ENCODE results near the gene OPA1.

DNA sequence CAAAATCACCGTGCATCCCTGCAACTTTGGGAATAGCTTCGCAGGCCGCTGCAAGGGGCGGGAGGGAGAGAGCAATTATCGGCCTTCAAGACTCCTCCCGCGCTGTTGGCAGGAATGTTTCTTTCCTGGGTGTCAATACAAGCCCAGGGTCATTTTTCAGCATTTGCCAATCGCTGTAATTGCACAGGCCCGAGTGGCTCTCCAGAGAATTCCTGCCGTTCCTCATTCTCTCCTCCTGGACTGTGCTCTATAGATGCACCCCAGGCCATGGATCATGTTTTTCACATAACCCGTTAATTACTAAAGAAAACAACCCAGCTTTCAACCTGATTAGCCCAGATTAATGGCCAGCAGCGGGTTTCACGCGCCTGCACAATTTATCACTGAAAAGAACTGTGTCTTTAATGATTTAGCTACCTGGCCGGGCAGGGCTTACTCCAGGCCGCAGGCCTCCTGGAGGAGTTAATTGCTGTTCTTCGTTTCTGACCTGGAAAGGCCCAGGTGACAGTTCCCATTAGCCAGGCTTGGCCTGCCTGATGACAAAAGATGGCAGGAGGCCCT, 144.3 kb downstream of the OPA1 start:
- TF ChIP-seq, protein P1, sequence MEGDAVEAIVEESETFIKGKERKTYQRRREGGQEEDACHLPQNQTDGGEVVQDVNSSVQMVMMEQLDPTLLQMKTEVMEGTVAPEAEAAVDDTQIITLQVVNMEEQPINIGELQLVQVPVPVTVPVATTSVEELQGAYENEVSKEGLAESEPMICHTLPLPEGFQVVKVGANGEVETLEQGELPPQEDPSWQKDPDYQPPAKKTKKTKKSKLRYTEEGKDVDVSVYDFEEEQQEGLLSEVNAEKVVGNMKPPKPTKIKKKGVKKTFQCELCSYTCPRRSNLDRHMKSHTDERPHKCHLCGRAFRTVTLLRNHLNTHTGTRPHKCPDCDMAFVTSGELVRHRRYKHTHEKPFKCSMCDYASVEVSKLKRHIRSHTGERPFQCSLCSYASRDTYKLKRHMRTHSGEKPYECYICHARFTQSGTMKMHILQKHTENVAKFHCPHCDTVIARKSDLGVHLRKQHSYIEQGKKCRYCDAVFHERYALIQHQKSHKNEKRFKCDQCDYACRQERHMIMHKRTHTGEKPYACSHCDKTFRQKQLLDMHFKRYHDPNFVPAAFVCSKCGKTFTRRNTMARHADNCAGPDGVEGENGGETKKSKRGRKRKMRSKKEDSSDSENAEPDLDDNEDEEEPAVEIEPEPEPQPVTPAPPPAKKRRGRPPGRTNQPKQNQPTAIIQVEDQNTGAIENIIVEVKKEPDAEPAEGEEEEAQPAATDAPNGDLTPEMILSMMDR (IDR thresholded peaks at IDR 0.05; ENCODE audit: low read depth, low read length, missing input control), result no peak
- TF ChIP-seq, protein P2, sequence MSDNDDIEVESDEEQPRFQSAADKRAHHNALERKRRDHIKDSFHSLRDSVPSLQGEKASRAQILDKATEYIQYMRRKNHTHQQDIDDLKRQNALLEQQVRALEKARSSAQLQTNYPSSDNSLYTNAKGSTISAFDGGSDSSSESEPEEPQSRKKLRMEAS (IDR thresholded peaks at IDR 0.05), result no peak
- TF ChIP-seq, protein P3, sequence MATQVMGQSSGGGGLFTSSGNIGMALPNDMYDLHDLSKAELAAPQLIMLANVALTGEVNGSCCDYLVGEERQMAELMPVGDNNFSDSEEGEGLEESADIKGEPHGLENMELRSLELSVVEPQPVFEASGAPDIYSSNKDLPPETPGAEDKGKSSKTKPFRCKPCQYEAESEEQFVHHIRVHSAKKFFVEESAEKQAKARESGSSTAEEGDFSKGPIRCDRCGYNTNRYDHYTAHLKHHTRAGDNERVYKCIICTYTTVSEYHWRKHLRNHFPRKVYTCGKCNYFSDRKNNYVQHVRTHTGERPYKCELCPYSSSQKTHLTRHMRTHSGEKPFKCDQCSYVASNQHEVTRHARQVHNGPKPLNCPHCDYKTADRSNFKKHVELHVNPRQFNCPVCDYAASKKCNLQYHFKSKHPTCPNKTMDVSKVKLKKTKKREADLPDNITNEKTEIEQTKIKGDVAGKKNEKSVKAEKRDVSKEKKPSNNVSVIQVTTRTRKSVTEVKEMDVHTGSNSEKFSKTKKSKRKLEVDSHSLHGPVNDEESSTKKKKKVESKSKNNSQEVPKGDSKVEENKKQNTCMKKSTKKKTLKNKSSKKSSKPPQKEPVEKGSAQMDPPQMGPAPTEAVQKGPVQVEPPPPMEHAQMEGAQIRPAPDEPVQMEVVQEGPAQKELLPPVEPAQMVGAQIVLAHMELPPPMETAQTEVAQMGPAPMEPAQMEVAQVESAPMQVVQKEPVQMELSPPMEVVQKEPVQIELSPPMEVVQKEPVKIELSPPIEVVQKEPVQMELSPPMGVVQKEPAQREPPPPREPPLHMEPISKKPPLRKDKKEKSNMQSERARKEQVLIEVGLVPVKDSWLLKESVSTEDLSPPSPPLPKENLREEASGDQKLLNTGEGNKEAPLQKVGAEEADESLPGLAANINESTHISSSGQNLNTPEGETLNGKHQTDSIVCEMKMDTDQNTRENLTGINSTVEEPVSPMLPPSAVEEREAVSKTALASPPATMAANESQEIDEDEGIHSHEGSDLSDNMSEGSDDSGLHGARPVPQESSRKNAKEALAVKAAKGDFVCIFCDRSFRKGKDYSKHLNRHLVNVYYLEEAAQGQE (IDR thresholded peaks at IDR 0.05), result no peak
- TF ChIP-seq, protein P4, sequence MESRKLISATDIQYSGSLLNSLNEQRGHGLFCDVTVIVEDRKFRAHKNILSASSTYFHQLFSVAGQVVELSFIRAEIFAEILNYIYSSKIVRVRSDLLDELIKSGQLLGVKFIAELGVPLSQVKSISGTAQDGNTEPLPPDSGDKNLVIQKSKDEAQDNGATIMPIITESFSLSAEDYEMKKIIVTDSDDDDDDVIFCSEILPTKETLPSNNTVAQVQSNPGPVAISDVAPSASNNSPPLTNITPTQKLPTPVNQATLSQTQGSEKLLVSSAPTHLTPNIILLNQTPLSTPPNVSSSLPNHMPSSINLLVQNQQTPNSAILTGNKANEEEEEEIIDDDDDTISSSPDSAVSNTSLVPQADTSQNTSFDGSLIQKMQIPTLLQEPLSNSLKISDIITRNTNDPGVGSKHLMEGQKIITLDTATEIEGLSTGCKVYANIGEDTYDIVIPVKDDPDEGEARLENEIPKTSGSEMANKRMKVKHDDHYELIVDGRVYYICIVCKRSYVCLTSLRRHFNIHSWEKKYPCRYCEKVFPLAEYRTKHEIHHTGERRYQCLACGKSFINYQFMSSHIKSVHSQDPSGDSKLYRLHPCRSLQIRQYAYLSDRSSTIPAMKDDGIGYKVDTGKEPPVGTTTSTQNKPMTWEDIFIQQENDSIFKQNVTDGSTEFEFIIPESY (IDR thresholded peaks at IDR 0.05), result no peak
- no peak for TF ChIP-seq TAF1 (conservative IDR thresholded peaks at IDR 0.05)
- no peak for TF ChIP-seq SP1 (IDR thresholded peaks at IDR 0.05)
- TF ChIP-seq FOXA1 (IDR thresholded peaks at IDR 0.05), result no peak
- no peak for TF ChIP-seq NR2F2 (IDR thresholded peaks at IDR 0.05)
- TF ChIP-seq EGR1 (IDR thresholded peaks at IDR 0.05; ENCODE audit: low read depth in 2 of 2), result no peak
- TF ChIP-seq JUND (IDR thresholded peaks at IDR 0.05), result no peak
- TF ChIP-seq RAD21 (IDR thresholded peaks at IDR 0.05), result no peak
- TF ChIP-seq, protein P5, sequence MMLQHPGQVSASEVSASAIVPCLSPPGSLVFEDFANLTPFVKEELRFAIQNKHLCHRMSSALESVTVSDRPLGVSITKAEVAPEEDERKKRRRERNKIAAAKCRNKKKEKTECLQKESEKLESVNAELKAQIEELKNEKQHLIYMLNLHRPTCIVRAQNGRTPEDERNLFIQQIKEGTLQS (IDR thresholded peaks at IDR 0.05), result no peak
- no peak for TF ChIP-seq HNF4G (IDR thresholded peaks at IDR 0.05)
